Breast epithelium (tissue), 3 donors: ENCODE measurements around the gene NRXN3.
"Not testable (repeated sequence)": the region's sequence is repeated elsewhere in the genome, so short reads cannot be mapped to it uniquely, and the experiment has no call there.

Experiments used
- POLR2A ChIP-seq: fragments of 450-650 bp; IDR thresholded peaks from one replicate; pipeline ENCODE4 v1.6.1; 2016; ENCODE audit warnings: antibody characterized with exemption, mild to moderate bottlenecking, moderate library complexity
- POLR2AphosphoS5 ChIP-seq, 3 donors: sonication (generic); formaldehyde crosslinking; IDR thresholded peaks; one replicate each; pipeline ENCODE4 v1.6.1; 2017; ENCODE audit warnings: antibody characterized with exemption in 3 of 3
- TF ChIP-seq, protein P1 (sequence below), 3 donors: fragments of 450-650 bp; IDR thresholded peaks; one replicate each; pipeline ENCODE4 v1.5.1; 2016 to 2017; ENCODE audit warnings: antibody characterized with exemption in 3 of 3, mild to moderate bottlenecking in 3 of 3, moderate library complexity in 3 of 3

DNA sequence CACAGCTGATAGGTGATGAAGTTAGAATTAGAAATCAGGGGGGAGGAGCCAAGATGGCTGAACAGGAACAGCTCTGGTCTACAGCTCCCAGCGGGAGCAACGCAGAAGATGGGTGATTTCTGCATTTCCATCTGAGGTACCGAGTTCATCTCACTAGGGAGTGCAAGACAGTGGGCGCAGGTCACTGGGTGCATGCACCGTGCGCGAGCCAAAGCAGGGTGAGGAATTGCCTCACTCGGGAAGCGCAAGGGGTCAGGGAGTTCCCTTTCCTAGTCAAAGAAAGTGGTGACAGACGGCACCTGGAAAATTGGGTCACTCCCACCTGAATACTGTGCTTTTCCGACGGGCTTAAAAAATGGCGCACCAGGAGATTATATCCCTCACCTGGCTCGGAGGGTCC, 1597.5 kb downstream of the NRXN3 start:
- TF ChIP-seq, protein P1, sequence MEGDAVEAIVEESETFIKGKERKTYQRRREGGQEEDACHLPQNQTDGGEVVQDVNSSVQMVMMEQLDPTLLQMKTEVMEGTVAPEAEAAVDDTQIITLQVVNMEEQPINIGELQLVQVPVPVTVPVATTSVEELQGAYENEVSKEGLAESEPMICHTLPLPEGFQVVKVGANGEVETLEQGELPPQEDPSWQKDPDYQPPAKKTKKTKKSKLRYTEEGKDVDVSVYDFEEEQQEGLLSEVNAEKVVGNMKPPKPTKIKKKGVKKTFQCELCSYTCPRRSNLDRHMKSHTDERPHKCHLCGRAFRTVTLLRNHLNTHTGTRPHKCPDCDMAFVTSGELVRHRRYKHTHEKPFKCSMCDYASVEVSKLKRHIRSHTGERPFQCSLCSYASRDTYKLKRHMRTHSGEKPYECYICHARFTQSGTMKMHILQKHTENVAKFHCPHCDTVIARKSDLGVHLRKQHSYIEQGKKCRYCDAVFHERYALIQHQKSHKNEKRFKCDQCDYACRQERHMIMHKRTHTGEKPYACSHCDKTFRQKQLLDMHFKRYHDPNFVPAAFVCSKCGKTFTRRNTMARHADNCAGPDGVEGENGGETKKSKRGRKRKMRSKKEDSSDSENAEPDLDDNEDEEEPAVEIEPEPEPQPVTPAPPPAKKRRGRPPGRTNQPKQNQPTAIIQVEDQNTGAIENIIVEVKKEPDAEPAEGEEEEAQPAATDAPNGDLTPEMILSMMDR (IDR thresholded peaks at IDR 0.05) = not testable (repeated sequence)
- TF ChIP-seq POLR2AphosphoS5 (IDR thresholded peaks at IDR 0.05); POLR2A: not testable (repeated sequence)
